ENCODE data around the gene SUMO4. TPM values are rescaled to one million over a fixed set of nuclear protein-coding genes. Genes with fewer than 3 reads are reported as not detected.

The SUMO4 gene
- total RNA-seq (1 to 10 TPM in 1 of 6 donors, under 1 TPM in 5; 0.28 to 1.5 (median 0.90) TPM), polyA plus RNA-seq (under 1 TPM in 1 of 2 donors, not detected in 1; 0.09 TPM)

DNA sequence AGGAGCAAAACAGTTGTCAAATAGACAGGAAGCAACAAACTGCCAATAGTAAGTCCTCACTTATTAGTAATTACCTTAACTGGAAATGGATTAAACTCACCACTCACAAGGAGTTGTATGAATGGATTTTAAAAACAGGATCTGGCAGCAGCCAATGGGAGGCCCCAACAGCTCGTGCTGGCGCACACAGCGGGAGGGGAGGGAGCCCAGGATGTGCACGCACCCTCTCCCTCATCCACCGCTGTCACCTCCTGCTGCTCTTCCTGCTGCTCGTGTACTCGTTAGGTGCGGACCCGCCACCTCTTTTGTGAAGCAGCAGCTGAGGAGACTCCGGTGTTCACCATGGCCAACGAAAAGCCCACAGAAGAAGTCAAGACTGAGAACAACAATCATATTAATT lies at the start of gene SUMO4:
SUMO4 (plus strand) TSS at position 213 of the 400 bp plus-strand sequence; CDS start at position 343, 130 bp downstream.
- Histone ChIP-seq H3K36me3 (peaks cover 0 to 26% (median 12%) of the 10 kb centered on the region in 3 donors), H3K27ac (no peak within 1 kb of the TSS), H3K4me3 (no peak within 1 kb of the TSS), H3K9me3 (no peaks in the 10 kb centered on the region), H3K27me3 (no peaks in the 10 kb centered on the region), H3K4me1 (peaks cover 0 to 6% (median 5%) of the 10 kb centered on the region in 3 donors)
- TF ChIP-seq, protein P1, sequence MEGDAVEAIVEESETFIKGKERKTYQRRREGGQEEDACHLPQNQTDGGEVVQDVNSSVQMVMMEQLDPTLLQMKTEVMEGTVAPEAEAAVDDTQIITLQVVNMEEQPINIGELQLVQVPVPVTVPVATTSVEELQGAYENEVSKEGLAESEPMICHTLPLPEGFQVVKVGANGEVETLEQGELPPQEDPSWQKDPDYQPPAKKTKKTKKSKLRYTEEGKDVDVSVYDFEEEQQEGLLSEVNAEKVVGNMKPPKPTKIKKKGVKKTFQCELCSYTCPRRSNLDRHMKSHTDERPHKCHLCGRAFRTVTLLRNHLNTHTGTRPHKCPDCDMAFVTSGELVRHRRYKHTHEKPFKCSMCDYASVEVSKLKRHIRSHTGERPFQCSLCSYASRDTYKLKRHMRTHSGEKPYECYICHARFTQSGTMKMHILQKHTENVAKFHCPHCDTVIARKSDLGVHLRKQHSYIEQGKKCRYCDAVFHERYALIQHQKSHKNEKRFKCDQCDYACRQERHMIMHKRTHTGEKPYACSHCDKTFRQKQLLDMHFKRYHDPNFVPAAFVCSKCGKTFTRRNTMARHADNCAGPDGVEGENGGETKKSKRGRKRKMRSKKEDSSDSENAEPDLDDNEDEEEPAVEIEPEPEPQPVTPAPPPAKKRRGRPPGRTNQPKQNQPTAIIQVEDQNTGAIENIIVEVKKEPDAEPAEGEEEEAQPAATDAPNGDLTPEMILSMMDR (IDR thresholded peaks at IDR 0.05), result no peak
- ATAC-seq, result no peak
- 98% methylated on average over 11 of the region's 11 CpGs for WGBS, 2 donors
- intact Hi-C loops (cut with DNase I), result no loop called here
- peak in 2 of 6 donors; percentile 32 to 39 for DNase-seq
- no peak for FAIRE-seq

DNA sequence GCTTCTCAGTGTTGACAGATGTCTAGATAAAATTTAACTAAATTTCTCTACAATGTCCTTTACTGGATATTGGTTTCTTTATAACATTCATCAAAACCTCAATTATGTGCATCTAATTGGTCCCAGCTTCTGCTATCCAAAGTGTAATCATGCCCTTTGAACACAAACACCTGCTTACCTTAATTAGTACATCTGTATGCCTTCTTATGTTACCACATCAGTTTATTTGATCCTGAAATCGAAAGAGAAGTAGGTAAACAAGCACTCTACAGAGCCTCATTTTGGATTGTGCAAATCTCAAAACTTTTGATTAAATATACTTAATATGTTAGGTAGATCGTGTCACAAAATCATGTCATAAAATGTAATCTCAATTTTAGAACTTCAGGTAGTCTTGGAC lies 46.1 kb upstream of the SUMO4 start:
- TF ChIP-seq, protein P1 (IDR thresholded peaks at IDR 0.05), result no peak
- H3K4me1 ChIP-seq, result peaks cover 0 to 8% (median 5%) of the 10 kb centered on the region in 3 donors
- H3K27ac ChIP-seq, result no peak overlapping the region
- no peaks in the 10 kb centered on the region for H3K9me3 ChIP-seq
- H3K36me3 ChIP-seq, result no peaks in the 10 kb centered on the region
- no peaks in the 10 kb centered on the region for H3K27me3 ChIP-seq
- DNase-seq (no peak), ATAC-seq (no peak), FAIRE-seq (no peak)
- intact Hi-C loops (cut with DNase I), result no loop called here
- no peak overlapping the region for H3K4me3 ChIP-seq
- WGBS, 2 donors, result 30 to 38% methylated on average over 2 of the region's 2 CpGs

DNA sequence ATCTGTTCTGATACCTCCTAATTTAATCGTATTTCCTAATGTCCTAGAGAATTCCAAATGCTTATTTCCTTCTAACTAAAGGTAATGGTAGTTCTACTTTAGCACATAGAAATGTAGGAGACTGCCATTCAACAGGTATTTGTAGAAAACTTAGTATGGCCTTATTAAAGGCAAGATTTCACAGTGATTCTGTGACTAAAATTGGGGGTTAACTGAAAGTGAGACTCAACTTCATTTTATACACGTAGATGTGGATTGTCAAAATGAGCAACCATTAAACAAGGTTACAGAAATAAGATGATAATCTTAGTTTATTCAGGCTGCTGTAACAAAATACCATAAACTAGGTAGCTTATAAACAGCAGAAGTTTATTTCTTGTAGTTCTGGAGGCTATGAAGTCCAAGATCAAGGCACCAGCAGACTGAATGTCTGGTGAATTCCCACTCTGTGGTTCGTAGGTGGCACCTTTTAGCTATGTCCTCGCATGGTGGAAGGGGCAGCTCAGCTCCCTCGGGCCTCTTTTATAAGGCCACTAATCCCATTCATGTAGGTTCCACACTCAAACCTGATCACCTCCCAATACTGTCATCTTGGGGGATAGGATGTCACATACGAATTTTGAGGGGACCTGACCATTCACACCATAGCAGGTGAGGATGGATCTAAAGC lies 43.8 kb upstream of the SUMO4 start:
- DNase-seq (no peak), ATAC-seq (no peak), FAIRE-seq (no peak)
- Histone ChIP-seq H3K36me3 (no peaks in the 10 kb centered on the region), H3K4me3 (no peak overlapping the region), H3K9me3 (no peaks in the 10 kb centered on the region), H3K27ac (no peak overlapping the region), H3K27me3 (no peaks in the 10 kb centered on the region), H3K4me1 (peaks cover 0 to 9% (median 8%) of the 10 kb centered on the region in 3 donors)
- TF ChIP-seq, protein P1 (IDR thresholded peaks at IDR 0.05), result no peak
- intact Hi-C loops (cut with DNase I), result no loop called here
- 87 to 91% methylated on average over 6 of the region's 6 CpGs for WGBS, 2 donors

DNA sequence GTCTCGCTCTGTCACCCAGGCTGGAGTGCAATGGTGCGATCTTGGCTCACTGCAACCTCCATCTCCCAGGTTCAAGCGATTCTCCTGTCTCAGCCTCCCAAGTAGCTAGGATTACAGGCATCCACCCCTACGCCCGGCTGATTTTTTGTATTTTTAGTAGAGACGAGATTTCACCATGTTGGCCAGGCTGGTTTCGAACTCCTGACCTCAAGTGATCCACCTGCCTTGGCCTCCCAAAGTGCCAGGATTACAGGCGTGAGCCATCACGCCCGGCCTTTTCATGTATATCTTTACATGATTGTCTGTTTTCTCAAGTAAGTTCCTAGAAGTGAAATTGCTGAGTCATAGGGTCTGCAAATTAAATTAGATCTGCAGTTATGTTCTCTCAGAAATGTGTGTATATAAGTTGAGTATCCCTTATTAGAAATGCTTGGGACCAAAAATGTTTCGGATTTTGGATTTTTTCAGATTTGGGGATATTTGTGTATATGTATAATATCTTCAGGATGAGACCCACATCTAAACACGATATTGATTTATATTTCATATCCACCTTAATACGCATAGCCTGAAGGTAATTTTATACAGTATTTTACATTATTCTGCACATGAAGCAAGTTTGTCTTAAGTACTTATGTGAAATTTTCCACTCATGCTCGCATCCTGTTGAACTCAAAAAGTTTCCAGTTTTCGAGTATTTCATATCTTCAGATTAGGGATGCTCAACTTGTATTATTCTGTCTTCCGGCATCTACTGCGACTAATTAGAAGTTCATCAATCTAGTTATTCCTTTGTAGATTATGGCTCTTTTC lies 42.1 kb upstream of the SUMO4 start:
- ATAC-seq, result no peak
- intact Hi-C loops (cut with DNase I), result no loop called here
- no peak for FAIRE-seq
- no peaks in the 10 kb centered on the region for H3K36me3 ChIP-seq
- H3K4me1 ChIP-seq, result peaks cover 0 to 9% (median 8%) of the 10 kb centered on the region in 3 donors
- DNase-seq, result no peak
- no peak overlapping the region for H3K4me3 ChIP-seq
- no peaks in the 10 kb centered on the region for H3K27me3 ChIP-seq
- TF ChIP-seq, protein P1 (IDR thresholded peaks at IDR 0.05), result no peak
- H3K9me3 ChIP-seq, result no peaks in the 10 kb centered on the region
- WGBS, 2 donors, result 95 to 96% methylated on average over 17 of the region's 17 CpGs
- no peak overlapping the region for H3K27ac ChIP-seq

Data from pancreas (tissue), 10 donors.